Neural cell (in vitro differentiated cells): ENCODE measurements around the gene ALDH1L1. TPM values are rescaled to one million over a fixed set of nuclear protein-coding genes. Genes with fewer than 3 reads are reported as not detected.

Experiments
- H2AFZ ChIP-seq: fragments of 200-600, 300-800 bp; sonication (generic), shearing (Covaris generic); 2 replicates; pipeline ENCODE4 v1.6.0; 2014; ENCODE audit warnings: low read depth, mild to moderate bottlenecking, antibody characterized with exemption, low read length, moderate library complexity
- H3F3A ChIP-seq: fragments of 200-600 bp; shearing (Covaris generic); 2 replicates; pipeline ENCODE4 v1.6.1; 2016; ENCODE audit warnings: mild to moderate bottlenecking, moderate library complexity, mixed read lengths, antibody characterized with exemption, low read length; ENCODE audit not compliant: insufficient read depth, poor library complexity, severe bottlenecking
- H3K27ac ChIP-seq: fragments of 200-600, 300-800 bp; sonication (generic), shearing (Covaris generic); 2 replicates; pipeline ENCODE4 v1.5.1; 2014; ENCODE audit warnings: mild to moderate bottlenecking, low read length, moderate library complexity
- H3K27me3 ChIP-seq: fragments of 300-800, 200-600 bp; sonication (generic), shearing (Covaris generic); 2 replicates; pipeline ENCODE4 v1.6.0; 2014; ENCODE audit warnings: mild to moderate bottlenecking, low read depth, low read length, moderate library complexity; ENCODE audit not compliant: insufficient read depth
- H3K36me3 ChIP-seq: fragments of 300-800, 200-600 bp; sonication (generic), shearing (Covaris generic); 2 replicates; pipeline ENCODE4 v1.5.1; 2014; ENCODE audit warnings: mild to moderate bottlenecking, antibody characterized with exemption, low read length, moderate library complexity; ENCODE audit not compliant: insufficient read depth
- H3K4me2 ChIP-seq: fragments of 300-800, 200-600 bp; sonication (generic), shearing (Covaris generic); 2 replicates; pipeline ENCODE4 v1.6.0; 2014; ENCODE audit warnings: mild to moderate bottlenecking, low read length
- H3K4me3 ChIP-seq: fragments of 300-800, 200-600 bp; sonication (generic), shearing (Covaris generic); 2 replicates; pipeline ENCODE4 v1.5.1; 2014; ENCODE audit warnings: mild to moderate bottlenecking, low read length, moderate library complexity
- H3K79me2 ChIP-seq: fragments of 200-600 bp; shearing (Covaris generic); replicated peaks from 2 replicates; pipeline ENCODE4 v1.6.0; 2014; ENCODE audit warnings: mild to moderate bottlenecking, low read length, moderate library complexity; ENCODE audit not compliant: insufficient read depth
- H3K9ac ChIP-seq: fragments of 300-800, 200-600 bp; sonication (generic), shearing (Covaris generic); 2 replicates; pipeline ENCODE4 v1.6.1; 2016; ENCODE audit warnings: mild to moderate bottlenecking, low read length, mixed read lengths
- H3K9me2 ChIP-seq: fragments of 200-600 bp; shearing (Covaris generic); 2 replicates; pipeline ENCODE4 v1.6.1; 2016; ENCODE audit warnings: mild to moderate bottlenecking, low read length, mixed read lengths; ENCODE audit not compliant: insufficient read depth
- H3K9me3 ChIP-seq: fragments of 200-600, 300-800 bp; sonication (generic), shearing (Covaris generic); 2 replicates; pipeline ENCODE4 v1.6.1; 2016; ENCODE audit warnings: mild to moderate bottlenecking, mixed run types, low read length, moderate library complexity, mixed read lengths
- H4K20me1 ChIP-seq: fragments of 200-600 bp; shearing (Covaris generic); 2 replicates; pipeline ENCODE4 v1.6.1; 2016; ENCODE audit warnings: mild to moderate bottlenecking, mixed run types; ENCODE audit not compliant: insufficient read depth
- CTCF ChIP-seq: fragments of 450-650 bp; IDR thresholded peaks from 2 replicates; pipeline ENCODE4 v1.5.1; 2014; ENCODE audit warnings: antibody characterized with exemption, mild to moderate bottlenecking, moderate library complexity; ENCODE audit not compliant: poor library complexity, severe bottlenecking
- EP300 ChIP-seq: fragments of 450-650 bp; conservative IDR thresholded peaks from 2 replicates; pipeline ENCODE4 v1.6.1; 2014; ENCODE audit warnings: antibody characterized with exemption, mild to moderate bottlenecking, moderate library complexity; ENCODE audit not compliant: poor library complexity, severe bottlenecking
- EZH2 ChIP-seq: fragments of 200-600, 300-800 bp; shearing (Covaris generic), sonication (generic); IDR thresholded peaks from 2 replicates; pipeline ENCODE4 v1.6.1; 2014; ENCODE audit warnings: antibody characterized with exemption, low read length, borderline replicate concordance, mild to moderate bottlenecking; ENCODE audit not compliant: insufficient read depth, poor library complexity, severe bottlenecking
- MXI1 ChIP-seq: fragments of 450-650 bp; conservative IDR thresholded peaks from 2 replicates; pipeline ENCODE4 v1.6.1; 2014; ENCODE audit warnings: antibody characterized with exemption, mild to moderate bottlenecking; ENCODE audit not compliant: poor library complexity, severe bottlenecking
- POLR2AphosphoS5 ChIP-seq: IDR thresholded peaks from 2 replicates; pipeline ENCODE4 v1.6.1; 2012
- RAD21 ChIP-seq: fragments of 450-650 bp; conservative IDR thresholded peaks from 2 replicates; pipeline ENCODE4 v1.6.1; 2014; ENCODE audit warnings: antibody characterized with exemption, mild to moderate bottlenecking, moderate library complexity
- REST ChIP-seq: IDR thresholded peaks from 2 replicates; pipeline ENCODE4 v1.6.1; 2012; ENCODE audit warnings: borderline replicate concordance
- SMC3 ChIP-seq: fragments of 450-650 bp; conservative IDR thresholded peaks from 2 replicates; pipeline ENCODE4 v1.6.1; 2014; ENCODE audit warnings: antibody characterized with exemption, mild to moderate bottlenecking, moderate library complexity; ENCODE audit not compliant: poor library complexity
- TAF1 ChIP-seq: IDR thresholded peaks from 2 replicates; pipeline ENCODE4 v1.6.1; 2012; ENCODE audit warnings: low read depth
- polyA plus RNA-seq: library from polyadenylated mRNA; depleted of rRNA; stranded (reverse); fragments of >200 nt; gene quantifications from 2 replicates; pipeline ENCODE4 v1.2.3, GENCODE V29; 2014

The ALDH1L1 gene
- polyA plus RNA-seq, 1 donor from 2014 or later, result not detected

GRCh38 chr3:126087552-126088175, 92.7 kb downstream of the ALDH1L1 start:
- no peak overlapping the region for H3K9ac ChIP-seq
- no peak overlapping the region for H2AFZ ChIP-seq
- no peaks in the 10 kb centered on the region for H3K9me2 ChIP-seq
- no peaks in the 10 kb centered on the region for H4K20me1 ChIP-seq
- TF ChIP-seq SMC3 (no peak), POLR2AphosphoS5 (no peak), MXI1 (no peak), CTCF (no peak), EZH2 (no peak), RAD21 (no peak), EP300 (no peak), TAF1 (no peak), REST (no peak)
- H3K36me3 ChIP-seq, result no peaks in the 10 kb centered on the region
- no peaks in the 10 kb centered on the region for H3F3A ChIP-seq
- H3K4me2 ChIP-seq, result no peak overlapping the region
- no peak overlapping the region for H3K4me3 ChIP-seq
- no peak overlapping the region for H3K27ac ChIP-seq
- no peaks in the 10 kb centered on the region for H3K9me3 ChIP-seq
- H3K79me2 ChIP-seq, result peaks cover 4% of the 10 kb centered on the region
- H3K27me3 ChIP-seq, result no peaks in the 10 kb centered on the region

- Histone ChIP-seq H3K9ac (no peak overlapping the region), H3K79me2 (peaks cover 4% of the 10 kb centered on the region), H2AFZ (no peak overlapping the region), H3K36me3 (no peaks in the 10 kb centered on the region), H3K27ac (no peak overlapping the region), H3K9me2 (no peaks in the 10 kb centered on the region), H3K9me3 (no peaks in the 10 kb centered on the region), H3K4me3 (no peak overlapping the region), H3F3A (no peaks in the 10 kb centered on the region), H3K4me2 (no peak overlapping the region), H4K20me1 (no peaks in the 10 kb centered on the region), H3K27me3 (no peaks in the 10 kb centered on the region)
- TF ChIP-seq RAD21, result no peak
- TF ChIP-seq TAF1, result no peak
- no peak for TF ChIP-seq CTCF
- TF ChIP-seq POLR2AphosphoS5, result no peak
These were observed 94.5 kb downstream of the ALDH1L1 start for GRCh38 chr3:126085841-126086240.
